Measurements from ENCODE around the gene PADI2. TPM values are rescaled to one million over a fixed set of nuclear protein-coding genes. Genes with fewer than 3 reads are reported as not detected.

The PADI2 gene
- total RNA-seq, 2 experiments from 2014 or later = 0.25 to 0.30 TPM

- Histone ChIP-seq H3K27me3 (ENCODE audit: control insufficient read depth in 1 of 2, insufficient read depth in 2 of 2, low read length in 2 of 2) (no peaks in the 10 kb centered on the region), H3K9me3 (ENCODE audit: control insufficient read depth in 1 of 2, insufficient read depth in 1 of 2, low read length in 2 of 2) (no peaks in the 10 kb centered on the region), H3K4me3 (ENCODE audit: low read length) (no peak overlapping the region), H3K27ac (ENCODE audit: low read depth in 1 of 2, low read length in 2 of 2) (no peak overlapping the region), H3K4me1 (ENCODE audit: insufficient read depth, low read length) (no peaks in the 10 kb centered on the region), H3K36me3 (ENCODE audit: insufficient read depth, low read length) (peaks cover 69% of the 10 kb centered on the region)
- TF ChIP-seq CTCF (IDR thresholded peaks at IDR 0.05) = no peak
- intact Hi-C loops (cut with DNase I, micrococcal nuclease) = no loop called here
- peaks cover 9% of the 10 kb centered on the region for H3K4me1 Mint-ChIP-seq (ENCODE audit: low read depth)
- ChIA-PET CTCF (no interaction called here), POLR2A (no interaction called here)
- ATAC-seq (ENCODE audit: poor library complexity) = no peak
- DNase-seq = no peak
- H3K27ac Mint-ChIP-seq = no peak overlapping the region
- H3K9me3 Mint-ChIP-seq = no peaks in the 10 kb centered on the region
- peaks cover 69% of the 10 kb centered on the region for H3K36me3 Mint-ChIP-seq (ENCODE audit: low read depth)
- H3K27me3 Mint-ChIP-seq = no peaks in the 10 kb centered on the region
- no peak overlapping the region for H3K4me3 Mint-ChIP-seq
Observed at GRCh38 chr1:17040135-17040534, 79.1 kb downstream of the PADI2 start.

GRCh38 chr1:17039522-17039921, 79.7 kb downstream of the PADI2 start:
- peaks cover 6% of the 10 kb centered on the region for H3K4me1 Mint-ChIP-seq (ENCODE audit: low read depth)
- CTCF ChIA-PET = no interaction called here
- H3K36me3 ChIP-seq (ENCODE audit: insufficient read depth, low read length) = peaks cover 64% of the 10 kb centered on the region

GRCh38 chr1:17033481-17033880, 85.8 kb downstream of the PADI2 start:
- no peak for TF ChIP-seq CTCF (IDR thresholded peaks at IDR 0.05)
- H3K27me3 ChIP-seq (ENCODE audit: control insufficient read depth in 1 of 2, insufficient read depth in 2 of 2, low read length in 2 of 2) = no peaks in the 10 kb centered on the region
- Mint-ChIP-seq H3K9me3 (no peaks in the 10 kb centered on the region), H3K27ac (no peak overlapping the region), H3K36me3 (ENCODE audit: low read depth) (peaks cover 66% of the 10 kb centered on the region), H3K27me3 (no peaks in the 10 kb centered on the region), H3K4me1 (ENCODE audit: low read depth) (peaks cover 5% of the 10 kb centered on the region), H3K4me3 (no peak overlapping the region)
- ChIA-PET CTCF (no interaction called here), POLR2A (interaction anchor here (0.6 kb wide), 1 partner anchor 55 kb away, joined by 3 read pairs; no protein-coding TSS in a partner anchor)
- H3K36me3 ChIP-seq (ENCODE audit: insufficient read depth, low read length) = peaks cover 64% of the 10 kb centered on the region
- no peaks in the 10 kb centered on the region for H3K4me1 ChIP-seq (ENCODE audit: insufficient read depth, low read length)
- DNase-seq (no peak), ATAC-seq (ENCODE audit: poor library complexity) (no peak)
- no peaks in the 10 kb centered on the region for H3K9me3 ChIP-seq (ENCODE audit: control insufficient read depth in 1 of 2, insufficient read depth in 1 of 2, low read length in 2 of 2)
- intact Hi-C loops (cut with DNase I, micrococcal nuclease) = no loop called here
- H3K4me3 ChIP-seq (ENCODE audit: low read length) = no peak overlapping the region
- H3K27ac ChIP-seq (ENCODE audit: low read depth in 1 of 2, low read length in 2 of 2) = no peak overlapping the region

More at GRCh38 chr1:17039522-17039921, 79.7 kb downstream of the PADI2 start:
- no peaks in the 10 kb centered on the region for H3K27me3 ChIP-seq (ENCODE audit: control insufficient read depth in 1 of 2, insufficient read depth in 2 of 2, low read length in 2 of 2)
- DNase-seq (no peak), ATAC-seq (ENCODE audit: poor library complexity) (no peak)
- no peaks in the 10 kb centered on the region for H3K9me3 ChIP-seq (ENCODE audit: control insufficient read depth in 1 of 2, insufficient read depth in 1 of 2, low read length in 2 of 2)
- Mint-ChIP-seq H3K9me3 (no peaks in the 10 kb centered on the region), H3K27ac (no peak overlapping the region), H3K4me3 (no peak overlapping the region), H3K27me3 (no peaks in the 10 kb centered on the region), H3K36me3 (ENCODE audit: low read depth) (peaks cover 69% of the 10 kb centered on the region)
- H3K4me3 ChIP-seq (ENCODE audit: low read length) = no peak overlapping the region
- no peaks in the 10 kb centered on the region for H3K4me1 ChIP-seq (ENCODE audit: insufficient read depth, low read length)
- POLR2A ChIA-PET = no interaction called here
- intact Hi-C loops (cut with DNase I, micrococcal nuclease) = no loop called here
- no peak overlapping the region for H3K27ac ChIP-seq (ENCODE audit: low read depth in 1 of 2, low read length in 2 of 2)
- no peak for TF ChIP-seq CTCF (IDR thresholded peaks at IDR 0.05)
